Brain microvascular endothelial cell (primary cell): ENCODE results near the gene MYT1.

Experiments
- DNase-seq: peaks from one replicate; pipeline ENCODE4 v3.0.0-alpha.2; 2020
- H3K27ac ChIP-seq: fragments of 250-450 bp; sonication (Bioruptor Pico); 2 replicates; pipeline ENCODE4 v1.5.1; 2020; ENCODE audit warnings: mild to moderate bottlenecking, moderate library complexity
- H3K27me3 ChIP-seq: fragments of 250-450 bp; sonication (Bioruptor Pico); replicated peaks from 2 replicates; pipeline ENCODE4 v1.5.1; 2020; ENCODE audit warnings: mild to moderate bottlenecking
- H3K36me3 ChIP-seq: fragments of 250-450 bp; sonication (Bioruptor Pico); replicated peaks from 2 replicates; pipeline ENCODE4 v1.5.1; 2020; ENCODE audit warnings: mild to moderate bottlenecking
- H3K4me3 ChIP-seq: 2 replicates; pipeline ENCODE4 v1.5.1; 2011; ENCODE audit warnings: low read depth, mild to moderate bottlenecking, control low read depth, low read length, moderate library complexity
- CTCF ChIP-seq: IDR thresholded peaks from 2 replicates; pipeline ENCODE4 v1.5.1; 2011; ENCODE audit warnings: low read depth, mild to moderate bottlenecking, moderate library complexity, low read length, control low read depth, inconsistent platforms; ENCODE audit errors: missing control alignments
- in situ Hi-C: cut with HindIII; loops from 2 replicates; pipeline ENCODE4 v1.10.0; 2017; ENCODE audit warnings: low sequenced_read_pairs, low pct_ligation_motif_present

MYT1 gene

DNA sequence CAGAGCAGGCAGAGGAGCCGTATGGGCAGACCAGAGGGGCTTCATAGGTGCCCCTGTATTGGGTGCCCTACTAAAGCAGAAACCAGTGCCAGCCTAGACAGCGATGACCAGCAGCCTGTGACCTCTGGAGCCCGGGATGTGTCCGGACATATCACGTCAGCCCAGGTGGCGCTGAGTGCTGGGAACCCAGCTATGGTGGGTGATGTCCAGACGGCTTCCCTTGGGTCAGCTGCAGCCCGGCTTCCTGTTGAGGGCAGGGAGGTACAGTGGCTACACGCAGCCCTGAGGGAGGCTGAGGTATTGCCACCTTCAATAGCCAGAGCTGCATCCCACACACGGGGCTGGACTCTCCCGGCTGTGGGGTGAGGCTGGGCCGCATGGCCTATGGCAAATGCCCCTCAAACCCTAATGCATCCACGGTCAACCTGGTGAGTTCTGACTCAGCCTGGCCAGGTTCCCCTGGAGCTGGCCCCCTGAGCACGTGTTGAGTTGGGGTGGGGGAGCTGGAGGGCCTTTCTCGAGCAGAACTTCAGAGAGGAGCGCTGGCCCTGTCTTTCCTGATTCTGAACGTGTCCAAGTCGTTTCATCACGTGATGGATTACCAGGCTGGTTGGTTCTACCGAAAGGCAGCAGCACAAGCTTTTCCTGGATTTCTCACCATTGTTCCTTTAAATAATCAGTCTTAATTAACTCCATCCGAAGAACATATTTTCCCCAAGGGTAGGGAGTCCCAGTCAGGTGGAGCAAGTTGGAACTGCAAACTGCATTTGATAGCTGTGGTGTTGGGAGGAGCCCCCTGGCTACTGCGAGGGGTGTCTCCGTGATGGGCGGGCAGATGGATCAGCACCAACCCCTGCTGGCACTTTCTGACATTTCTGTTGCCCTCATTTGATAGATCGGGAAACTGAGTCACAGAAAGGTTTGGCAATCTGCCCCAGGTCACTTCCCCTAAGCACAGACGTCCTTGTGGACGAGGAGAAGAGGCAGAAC lies 7.1 kb upstream of the MYT1 start:
- in situ Hi-C loops: no loop called here
- no peak for TF ChIP-seq CTCF
- no peak for DNase-seq
- H3K27ac ChIP-seq: no peak overlapping the region
- peaks cover 17% of the 10 kb centered on the region for H3K27me3 ChIP-seq
- no peaks in the 10 kb centered on the region for H3K36me3 ChIP-seq
- no peak overlapping the region for H3K4me3 ChIP-seq

DNA sequence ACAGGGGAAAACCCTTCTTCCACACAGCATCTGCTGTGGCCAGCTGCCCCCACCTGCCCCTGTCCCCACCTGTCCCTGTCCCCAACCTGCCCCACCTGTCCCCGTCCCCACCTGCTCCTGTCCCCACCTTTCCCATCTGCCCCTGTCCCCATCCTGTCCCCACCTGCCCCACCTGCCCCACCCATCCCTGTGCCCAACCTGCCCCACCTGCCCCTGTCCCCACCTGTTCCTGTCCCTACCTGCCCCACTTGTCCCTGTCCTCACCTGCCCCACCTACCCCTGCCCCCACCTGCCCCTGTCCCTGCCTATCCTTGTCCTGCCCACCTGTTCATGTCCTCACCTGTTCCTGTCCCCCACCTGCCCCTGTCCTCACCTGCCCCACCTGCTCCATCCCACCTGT lies 6.4 kb upstream of the MYT1 start:
- H3K4me3 ChIP-seq: no peak overlapping the region
- no peaks in the 10 kb centered on the region for H3K36me3 ChIP-seq
- H3K27me3 ChIP-seq: peaks cover 24% of the 10 kb centered on the region
- DNase-seq: no peak
- in situ Hi-C loops: no loop called here
- TF ChIP-seq CTCF: no peak
- H3K27ac ChIP-seq: no peak overlapping the region

DNA sequence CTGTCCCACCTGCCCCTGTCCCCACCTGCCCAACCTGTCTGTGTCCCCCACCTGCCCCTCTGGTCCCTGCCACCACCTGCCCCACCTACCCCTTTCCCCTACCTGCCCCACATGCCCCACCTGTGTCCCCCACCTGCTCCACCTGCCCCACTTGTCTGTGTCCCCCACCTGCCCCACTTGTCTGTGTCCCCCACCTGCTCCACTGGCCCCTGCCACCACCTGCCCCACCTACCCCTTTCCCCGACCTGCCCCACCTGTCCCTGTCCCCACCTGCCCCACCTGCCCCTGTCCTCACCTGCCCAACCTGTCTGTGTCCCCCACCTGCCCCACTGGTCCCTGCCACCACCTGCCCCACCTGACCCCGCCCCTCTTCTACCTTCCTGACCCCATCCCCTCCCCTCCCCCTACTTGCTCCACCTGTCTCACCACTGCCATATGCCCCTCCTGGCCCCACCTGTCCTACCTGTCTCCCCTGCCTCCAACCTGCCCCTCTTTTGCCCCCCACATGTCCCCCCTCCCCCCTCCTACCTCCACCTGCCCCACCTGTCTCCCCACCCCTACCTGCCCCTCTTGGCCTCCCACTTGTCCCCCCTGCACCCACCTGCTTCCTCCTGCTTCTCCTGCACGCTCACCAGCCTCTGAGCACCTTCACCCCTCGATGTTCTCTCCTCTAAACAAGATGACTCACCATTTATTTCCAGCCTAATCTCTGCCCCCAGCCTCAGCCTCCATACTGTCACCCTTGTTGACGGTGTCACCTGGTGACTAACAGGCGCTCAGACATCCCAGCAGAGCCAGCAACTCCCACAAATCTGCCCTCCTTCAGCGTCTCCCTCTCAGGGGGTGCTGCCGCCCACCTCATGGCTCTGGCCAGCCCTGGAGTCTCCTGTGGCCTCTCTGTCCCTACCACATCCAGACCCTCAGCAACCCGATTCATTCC lies 5.6 kb upstream of the MYT1 start:
- Histone ChIP-seq H3K27me3 (peaks cover 25% of the 10 kb centered on the region), H3K4me3 (no peak overlapping the region), H3K27ac (no peak overlapping the region), H3K36me3 (no peaks in the 10 kb centered on the region)
- in situ Hi-C loops: no loop called here
- no peak for DNase-seq
- no peak for TF ChIP-seq CTCF

GRCh38 chr20:64159286-64159680 lies 5.0 kb upstream of the MYT1 start:
- Histone ChIP-seq H3K27ac (no peak overlapping the region), H3K36me3 (no peaks in the 10 kb centered on the region), H3K4me3 (no peak overlapping the region), H3K27me3 (peaks cover 27% of the 10 kb centered on the region)
- DNase-seq: no peak
- no peak for TF ChIP-seq CTCF
- in situ Hi-C loops: no loop called here

DNA sequence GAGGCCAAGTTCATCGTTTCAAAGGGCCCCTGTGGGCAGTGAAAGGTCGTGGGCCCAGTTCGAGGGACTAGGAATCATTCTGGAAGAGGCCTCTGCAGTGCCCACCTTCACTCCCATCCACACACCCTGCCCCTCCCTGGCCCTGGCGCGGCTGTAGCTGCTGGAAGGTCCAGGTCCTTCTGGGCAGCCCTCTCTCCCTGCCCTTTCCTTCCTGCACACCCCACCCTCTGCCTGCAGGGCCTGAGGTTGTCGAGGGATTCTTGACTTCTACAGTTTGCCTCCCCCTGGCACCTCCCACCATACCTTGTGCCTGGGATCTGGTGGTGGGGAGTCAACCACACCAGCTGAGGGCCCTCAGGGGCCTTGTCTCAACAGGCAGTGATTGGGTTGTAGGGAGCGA lies 4.5 kb upstream of the MYT1 start:
- no peak for DNase-seq
- H3K36me3 ChIP-seq: no peaks in the 10 kb centered on the region
- in situ Hi-C loops: no loop called here
- H3K27ac ChIP-seq: no peak overlapping the region
- H3K4me3 ChIP-seq: no peak overlapping the region
- TF ChIP-seq CTCF: no peak
- peaks cover 27% of the 10 kb centered on the region for H3K27me3 ChIP-seq
